Activated CD4-positive, alpha-beta memory T cell treated with anti-CD3 and anti-CD28 coated beads, Interleukin-2, amount 10 ng/mL, durations not matched to agents 7 days and 5 days (primary cell): ENCODE measurements around the gene FGF3. TPM values are rescaled to one million over a fixed set of nuclear protein-coding genes. Genes with fewer than 3 reads are reported as not detected.
"Not testable (repeated sequence)": the region's sequence is repeated elsewhere in the genome, so short reads cannot be mapped to it uniquely, and the experiment has no call there.

ENCODE experiments used
- CTCF ChIA-PET: fragments of 350-600 bp; sonication (Branson Sonifier 250); formaldehyde crosslinking; loops from one replicate; lab custom pipeline; 2021; ENCODE audit warnings: antibody characterized with exemption, inconsistent platforms; lab: Charles Lee
- POLR2A ChIA-PET: fragments of 350-600 bp; sonication (Branson Sonifier 250); formaldehyde crosslinking; loops from one replicate; lab custom pipeline; 2021; ENCODE audit warnings: antibody characterized with exemption; lab: Charles Lee
- DNase-seq: peaks from one replicate; pipeline ENCODE4 v3.0.0-alpha.2; 2020
- H3K27ac Mint-ChIP-seq: one replicate; pipeline ENCODE4 v1.8.0; 2021; ENCODE audit warnings: mild to moderate bottlenecking, mixed read lengths
- H3K27me3 Mint-ChIP-seq: one replicate; pipeline ENCODE4 v1.8.0; 2021; ENCODE audit warnings: mixed read lengths
- H3K36me3 Mint-ChIP-seq: one replicate; pipeline ENCODE4 v1.8.0; 2021; ENCODE audit warnings: low read depth, mixed read lengths
- H3K4me1 Mint-ChIP-seq: one replicate; pipeline ENCODE4 v1.8.0; 2021; ENCODE audit warnings: mixed read lengths
- H3K4me3 Mint-ChIP-seq: one replicate; pipeline ENCODE4 v1.8.0; 2021; ENCODE audit warnings: mild to moderate bottlenecking, mixed read lengths
- H3K9me3 Mint-ChIP-seq: one replicate; pipeline ENCODE4 v1.8.0; 2021; ENCODE audit warnings: mixed read lengths
- total RNA-seq, 2 experiments: library from RNA; stranded (reverse); gene quantifications; one replicate each; pipeline ENCODE4 v1.2.3, GENCODE V29; 2021

Gene FGF3
- total RNA-seq, 2 experiments from 2014 or later, result not detected

DNA sequence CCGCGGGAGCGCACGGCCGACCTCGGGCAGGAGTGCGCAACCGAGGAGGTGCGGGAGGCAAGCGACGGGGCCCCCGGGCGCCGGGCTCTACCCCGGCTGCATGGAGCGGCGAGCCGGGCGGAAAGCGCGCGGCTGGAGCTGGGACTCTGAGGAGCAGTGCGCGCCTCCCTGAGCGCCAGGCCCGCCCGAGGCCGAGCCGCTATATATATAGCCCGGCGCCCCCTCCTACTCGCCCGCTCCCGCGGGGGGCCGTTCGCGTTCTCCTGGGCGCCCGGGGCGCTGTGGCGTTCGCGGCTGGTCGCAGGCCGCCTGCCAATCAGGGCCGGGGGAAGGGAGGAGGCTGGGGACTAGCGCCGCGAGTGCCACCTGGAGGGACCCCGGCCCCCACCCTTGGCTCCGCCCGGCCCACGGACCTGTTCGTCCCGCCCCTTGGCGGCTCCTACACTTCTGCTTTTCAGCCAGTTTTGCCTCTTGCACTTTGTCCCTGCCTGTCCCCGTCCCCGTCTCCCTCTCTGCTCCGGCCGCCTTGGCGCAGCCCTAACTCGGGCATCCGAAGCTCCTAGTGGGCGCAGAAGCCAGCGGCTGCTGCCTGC lies 44.0 kb downstream of the FGF3 start, which contains the start of gene FGF4:
Gene FGF4, minus strand, starts transcription at position 179 of the 593 bp plus-strand sequence. CDS start 257 bp downstream, outside the sequence.
- CTCF ChIA-PET, result no interaction called here
- Mint-ChIP-seq H3K4me1 (no peaks in the 10 kb centered on the region), H3K9me3 (no peaks in the 10 kb centered on the region), H3K36me3 (no peaks in the 10 kb centered on the region), H3K27me3 (peaks cover 44% of the 10 kb centered on the region), H3K27ac (no peak within 1 kb of the TSS), H3K4me3 (no peak within 1 kb of the TSS)
- POLR2A ChIA-PET, result no interaction called here
- no peak for DNase-seq

DNA sequence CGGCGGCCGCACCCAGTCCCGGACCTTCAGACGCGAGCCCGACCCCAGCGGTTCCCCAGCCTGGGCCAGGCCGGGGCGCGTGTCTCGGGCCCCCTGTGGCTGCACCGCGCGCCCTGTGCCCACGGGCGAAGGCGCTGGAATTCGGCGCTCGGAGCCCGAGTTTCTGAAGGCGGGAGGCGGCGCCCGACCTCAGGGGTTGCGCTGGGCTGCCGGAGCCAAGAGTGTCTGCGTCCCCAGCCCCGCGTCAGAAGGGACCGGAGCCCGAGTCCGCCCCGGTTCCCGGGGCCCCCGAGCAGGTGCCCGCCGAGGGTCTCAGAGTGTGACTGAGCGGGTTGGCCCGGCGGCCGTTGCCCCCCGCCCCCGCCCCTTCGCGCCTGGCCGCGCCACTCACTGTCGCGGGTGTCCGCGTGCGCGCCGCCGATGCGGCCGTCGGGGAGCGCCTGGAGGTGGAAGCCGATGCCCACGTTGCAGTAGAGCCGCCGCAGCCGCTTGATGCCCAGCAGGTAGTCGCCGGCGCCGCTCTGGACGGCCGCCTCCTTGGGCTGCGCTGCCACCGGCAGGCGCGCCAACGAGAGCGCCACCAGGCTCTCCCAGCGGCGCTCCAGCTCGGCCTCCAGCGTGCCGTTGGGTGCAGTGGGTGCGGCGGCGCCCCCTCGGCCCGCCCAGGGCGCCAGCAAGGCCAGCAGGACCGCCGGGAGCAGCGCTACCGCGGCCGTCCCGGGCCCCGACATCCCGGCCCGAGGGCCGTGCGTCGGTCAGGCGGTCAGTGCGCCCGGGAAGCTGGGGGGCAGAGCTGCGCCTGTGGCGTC lies 44.7 kb downstream of the FGF3 start:
- Mint-ChIP-seq H3K4me1 (no peaks in the 10 kb centered on the region), H3K27ac (no peak overlapping the region), H3K9me3 (no peaks in the 10 kb centered on the region), H3K27me3 (peaks cover 44% of the 10 kb centered on the region), H3K36me3 (no peaks in the 10 kb centered on the region), H3K4me3 (no peak overlapping the region)
- POLR2A ChIA-PET, result no interaction called here
- DNase-seq, result no peak
- CTCF ChIA-PET, result no interaction called here

DNA sequence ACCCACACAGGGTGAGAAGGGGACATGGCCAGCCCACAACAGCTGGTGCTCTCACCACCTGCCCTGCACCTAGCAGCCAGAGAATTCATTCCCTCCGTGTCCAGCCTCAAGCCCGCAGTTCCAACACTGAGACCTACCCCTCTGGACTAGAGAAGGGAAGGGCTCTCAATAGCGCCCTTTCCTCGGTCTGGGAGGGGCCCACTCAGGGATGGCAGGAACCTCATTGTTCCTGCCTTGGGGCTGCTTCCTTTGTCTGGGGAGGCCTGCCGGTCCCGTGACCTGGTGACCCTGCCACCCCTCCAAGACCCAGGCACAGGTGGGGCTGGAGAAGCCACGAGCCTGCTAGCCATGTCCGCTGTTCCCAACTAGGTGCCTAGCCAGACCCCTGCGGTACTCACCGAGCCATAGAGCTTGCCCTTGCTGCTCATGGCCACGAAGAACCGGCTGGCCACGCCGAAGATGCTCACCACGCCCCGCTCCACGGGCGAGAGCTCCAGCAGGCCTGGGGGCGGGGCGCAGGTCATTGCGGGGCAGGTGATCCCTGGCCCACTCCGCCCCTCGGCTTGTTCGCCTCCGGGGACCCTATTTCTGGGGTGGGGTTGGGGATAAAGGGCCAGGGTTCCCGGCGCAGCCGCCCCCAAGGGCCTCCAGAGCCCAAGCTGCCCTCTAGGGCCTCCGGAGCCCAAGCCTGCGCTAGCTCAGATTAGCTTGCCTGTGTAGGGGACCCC lies 45.4 kb downstream of the FGF3 start:
- Mint-ChIP-seq H3K9me3 (no peaks in the 10 kb centered on the region), H3K36me3 (no peaks in the 10 kb centered on the region), H3K4me3 (no peak overlapping the region), H3K4me1 (no peaks in the 10 kb centered on the region), H3K27me3 (peaks cover 44% of the 10 kb centered on the region), H3K27ac (no peak overlapping the region)
- ChIA-PET POLR2A (no interaction called here), CTCF (no interaction called here)
- no peak for DNase-seq

DNA sequence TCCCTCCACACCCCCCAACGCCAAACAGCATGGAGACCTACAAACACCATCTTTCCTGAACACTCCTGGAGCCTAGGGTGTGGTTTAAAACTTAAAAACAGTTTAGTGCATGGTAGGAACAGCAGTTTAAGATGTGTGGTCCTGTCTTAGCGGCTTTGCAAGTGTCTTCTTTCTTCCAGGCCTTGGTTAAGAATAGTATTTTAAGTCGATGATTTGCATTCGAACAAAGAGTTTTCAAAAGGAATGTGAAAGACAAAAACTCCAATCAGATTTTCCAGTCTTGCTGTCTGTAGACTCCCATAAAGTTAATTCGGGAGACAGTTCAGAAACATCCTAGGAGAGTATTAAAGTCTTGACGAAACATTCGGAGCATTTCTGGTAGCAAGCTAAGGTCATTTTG lies 47.8 kb downstream of the FGF3 start:
- Mint-ChIP-seq H3K27me3 (peaks cover 35% of the 10 kb centered on the region), H3K9me3 (no peaks in the 10 kb centered on the region), H3K36me3 (no peaks in the 10 kb centered on the region), H3K27ac (no peak overlapping the region), H3K4me1 (no peaks in the 10 kb centered on the region), H3K4me3 (no peak overlapping the region)
- ChIA-PET POLR2A (no interaction called here), CTCF (no interaction called here)
- no peak for DNase-seq

DNA sequence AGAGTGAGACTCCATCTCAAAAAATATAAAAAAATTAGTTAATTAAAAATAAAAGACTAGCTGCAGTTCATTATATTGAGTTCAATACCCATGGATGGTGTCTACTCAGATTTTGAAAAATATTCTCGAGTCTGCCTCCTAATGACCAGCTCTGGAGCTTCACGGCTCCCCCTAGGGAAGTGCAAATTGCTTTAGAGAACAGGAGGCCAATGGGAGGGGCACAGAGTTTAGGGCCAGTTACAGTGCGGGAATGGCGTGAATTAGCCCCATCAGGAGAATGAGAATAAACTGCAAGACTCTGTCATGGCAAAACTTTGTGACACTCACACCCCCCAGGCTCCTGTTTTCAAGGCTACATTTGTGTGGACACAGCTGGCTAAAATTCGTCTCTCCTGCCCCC lies 48.7 kb downstream of the FGF3 start:
- no peaks in the 10 kb centered on the region for H3K9me3 Mint-ChIP-seq
- H3K27me3 Mint-ChIP-seq, result peaks cover 31% of the 10 kb centered on the region
- no peak overlapping the region for H3K27ac Mint-ChIP-seq
- H3K4me3 Mint-ChIP-seq, result no peak overlapping the region
- CTCF ChIA-PET, result no interaction called here
- POLR2A ChIA-PET, result no interaction called here
- no peaks in the 10 kb centered on the region for H3K36me3 Mint-ChIP-seq
- DNase-seq, result no peak
- no peaks in the 10 kb centered on the region for H3K4me1 Mint-ChIP-seq

DNA sequence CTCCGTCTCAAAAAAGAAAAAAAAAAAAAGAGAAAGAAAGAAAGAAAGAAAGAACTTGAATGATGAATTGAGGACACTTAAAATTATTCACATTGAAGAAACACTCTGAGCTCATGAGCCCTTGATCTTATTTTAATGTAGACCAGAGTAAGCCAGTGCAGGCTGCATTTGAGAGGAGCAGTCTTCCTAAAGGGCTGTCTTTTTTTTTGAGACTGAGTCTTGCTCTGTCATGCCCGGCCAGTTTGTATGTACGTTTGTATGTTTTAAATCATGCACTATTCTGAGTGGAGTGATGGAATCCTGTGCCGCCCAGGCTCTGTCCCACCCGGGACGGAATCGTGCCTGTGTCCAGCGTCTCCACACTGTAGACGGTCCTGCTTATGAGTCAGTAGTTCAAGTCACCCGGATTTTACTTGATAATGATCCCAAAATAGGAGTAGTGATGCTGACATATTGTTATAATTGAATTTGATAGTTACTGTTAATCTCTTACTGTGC lies 53.7 kb downstream of the FGF3 start:
- Mint-ChIP-seq H3K4me1 (no peaks in the 10 kb centered on the region), H3K4me3 (no peak overlapping the region), H3K36me3 (no peaks in the 10 kb centered on the region), H3K9me3 (no peaks in the 10 kb centered on the region), H3K27ac (no peak overlapping the region), H3K27me3 (peaks cover under 1% of the 10 kb centered on the region)
- no peak for DNase-seq
- CTCF ChIA-PET, result no interaction called here
- POLR2A ChIA-PET, result no interaction called here

DNA sequence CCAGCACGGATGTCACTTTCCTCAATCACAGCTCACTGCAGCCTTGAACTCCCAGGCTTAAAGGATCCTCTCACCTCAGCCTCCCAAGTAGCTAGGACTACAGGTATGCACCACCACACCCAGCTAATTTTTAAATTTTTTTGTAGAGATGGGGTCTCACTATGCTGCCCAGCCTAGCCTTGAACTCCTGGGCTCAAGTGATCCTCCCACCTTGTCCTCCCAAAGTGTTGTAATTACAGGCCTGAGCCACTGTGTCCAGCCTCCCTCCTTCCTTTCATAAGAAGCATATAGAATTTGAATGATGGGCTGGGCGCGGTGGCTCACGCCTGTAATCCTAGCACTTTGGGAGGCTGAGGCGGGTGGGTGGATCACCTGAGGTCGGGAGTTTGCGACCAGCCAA lies 54.3 kb downstream of the FGF3 start:
- CTCF ChIA-PET, DNase-seq, H3K4me3 Mint-ChIP-seq, POLR2A ChIA-PET, H3K27me3 Mint-ChIP-seq, H3K36me3 Mint-ChIP-seq, H3K4me1 Mint-ChIP-seq, H3K27ac Mint-ChIP-seq, H3K9me3 Mint-ChIP-seq: not testable (repeated sequence)

DNA sequence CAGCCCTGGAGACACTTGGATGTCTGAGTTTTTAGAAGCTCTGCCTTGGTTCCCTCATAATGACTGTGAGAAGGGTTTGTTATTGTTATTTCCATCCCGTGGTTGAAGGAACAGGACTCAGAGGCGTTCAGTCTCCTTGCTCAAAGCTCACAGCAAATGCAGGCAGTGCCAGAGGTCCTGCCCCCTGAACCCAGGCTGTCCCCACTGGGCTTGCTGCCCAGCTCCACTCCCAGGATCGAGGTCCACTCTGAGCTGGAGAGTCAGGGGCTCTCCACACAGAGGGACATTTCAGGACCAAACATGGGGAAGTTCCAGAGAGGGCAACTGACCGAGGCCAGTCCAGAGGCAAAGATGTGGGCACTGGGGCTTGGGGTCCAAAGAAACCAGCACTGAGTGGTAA lies 58.9 kb downstream of the FGF3 start:
- Mint-ChIP-seq H3K36me3 (no peaks in the 10 kb centered on the region), H3K4me3 (no peak overlapping the region), H3K9me3 (peaks cover 2% of the 10 kb centered on the region), H3K27me3 (no peaks in the 10 kb centered on the region), H3K27ac (no peak overlapping the region), H3K4me1 (no peaks in the 10 kb centered on the region)
- CTCF ChIA-PET, result no interaction called here
- POLR2A ChIA-PET, result interaction anchor here (0.7 kb wide), 1 partner anchor 16 kb away, joined by 3 read pairs; no protein-coding TSS in a partner anchor
- DNase-seq, result no peak

Other genes with a start within 250 kb of the FGF3 start
- under 1 TPM; 0.05 to 0.08 TPM for gene CCND1, start 178.3 kb downstream of the FGF3 start, total RNA-seq
- 10 to 100 TPM; 23.4 to 25.5 TPM for gene LTO1, start 144.1 kb downstream of the FGF3 start, total RNA-seq
- gene FGF19, start 115.4 kb downstream of the FGF3 start, total RNA-seq, result not detected
- gene FGF4, start 44.1 kb downstream of the FGF3 start, total RNA-seq, result not detected